Measurements from ENCODE around the gene GRIK4. TPM values are rescaled to one million over a fixed set of nuclear protein-coding genes. Genes with fewer than 3 reads are reported as not detected.

GRIK4 gene
- total and polyA plus RNA-seq, 8 donors: 0.02 TPM; not detected in 7

DNA sequence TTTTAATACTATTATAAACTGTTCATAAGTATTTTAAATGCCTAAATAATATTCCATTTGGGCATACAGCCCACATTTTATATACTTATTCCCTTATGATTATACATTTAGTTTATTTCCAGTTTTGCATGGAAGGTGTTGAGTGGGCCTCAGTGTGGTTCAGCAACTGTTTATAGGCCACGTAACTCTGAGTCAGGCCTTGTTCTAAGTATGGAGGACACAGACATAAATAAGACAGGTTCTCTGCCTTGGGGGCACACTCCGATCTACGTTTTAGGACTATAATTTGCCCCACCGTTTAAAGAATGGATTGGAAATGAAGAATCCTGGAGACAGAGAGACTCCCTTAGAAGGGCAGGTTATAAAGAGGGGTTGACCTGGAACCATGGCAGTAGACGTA, 300.2 kb downstream of the GRIK4 start:
- DNase-seq (no peak), ATAC-seq (no peak), FAIRE-seq (no peak)
- TF ChIP-seq, protein P1, sequence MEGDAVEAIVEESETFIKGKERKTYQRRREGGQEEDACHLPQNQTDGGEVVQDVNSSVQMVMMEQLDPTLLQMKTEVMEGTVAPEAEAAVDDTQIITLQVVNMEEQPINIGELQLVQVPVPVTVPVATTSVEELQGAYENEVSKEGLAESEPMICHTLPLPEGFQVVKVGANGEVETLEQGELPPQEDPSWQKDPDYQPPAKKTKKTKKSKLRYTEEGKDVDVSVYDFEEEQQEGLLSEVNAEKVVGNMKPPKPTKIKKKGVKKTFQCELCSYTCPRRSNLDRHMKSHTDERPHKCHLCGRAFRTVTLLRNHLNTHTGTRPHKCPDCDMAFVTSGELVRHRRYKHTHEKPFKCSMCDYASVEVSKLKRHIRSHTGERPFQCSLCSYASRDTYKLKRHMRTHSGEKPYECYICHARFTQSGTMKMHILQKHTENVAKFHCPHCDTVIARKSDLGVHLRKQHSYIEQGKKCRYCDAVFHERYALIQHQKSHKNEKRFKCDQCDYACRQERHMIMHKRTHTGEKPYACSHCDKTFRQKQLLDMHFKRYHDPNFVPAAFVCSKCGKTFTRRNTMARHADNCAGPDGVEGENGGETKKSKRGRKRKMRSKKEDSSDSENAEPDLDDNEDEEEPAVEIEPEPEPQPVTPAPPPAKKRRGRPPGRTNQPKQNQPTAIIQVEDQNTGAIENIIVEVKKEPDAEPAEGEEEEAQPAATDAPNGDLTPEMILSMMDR (IDR thresholded peaks at IDR 0.05): no peak
- H3K4me1 ChIP-seq: no peaks in the 10 kb centered on the region
- H3K9me3 ChIP-seq: no peaks in the 10 kb centered on the region
- intact Hi-C loops (cut with DNase I): no loop called here
- H3K27ac ChIP-seq: no peak overlapping the region
- H3K27me3 ChIP-seq: peaks cover 0 to 3% (median 0%) of the 10 kb centered on the region in 4 donors
- no peak overlapping the region for H3K4me3 ChIP-seq
- H3K36me3 ChIP-seq: no peaks in the 10 kb centered on the region
- WGBS, 2 donors: 77 to 85% methylated on average over 5 of the region's 5 CpGs

DNA sequence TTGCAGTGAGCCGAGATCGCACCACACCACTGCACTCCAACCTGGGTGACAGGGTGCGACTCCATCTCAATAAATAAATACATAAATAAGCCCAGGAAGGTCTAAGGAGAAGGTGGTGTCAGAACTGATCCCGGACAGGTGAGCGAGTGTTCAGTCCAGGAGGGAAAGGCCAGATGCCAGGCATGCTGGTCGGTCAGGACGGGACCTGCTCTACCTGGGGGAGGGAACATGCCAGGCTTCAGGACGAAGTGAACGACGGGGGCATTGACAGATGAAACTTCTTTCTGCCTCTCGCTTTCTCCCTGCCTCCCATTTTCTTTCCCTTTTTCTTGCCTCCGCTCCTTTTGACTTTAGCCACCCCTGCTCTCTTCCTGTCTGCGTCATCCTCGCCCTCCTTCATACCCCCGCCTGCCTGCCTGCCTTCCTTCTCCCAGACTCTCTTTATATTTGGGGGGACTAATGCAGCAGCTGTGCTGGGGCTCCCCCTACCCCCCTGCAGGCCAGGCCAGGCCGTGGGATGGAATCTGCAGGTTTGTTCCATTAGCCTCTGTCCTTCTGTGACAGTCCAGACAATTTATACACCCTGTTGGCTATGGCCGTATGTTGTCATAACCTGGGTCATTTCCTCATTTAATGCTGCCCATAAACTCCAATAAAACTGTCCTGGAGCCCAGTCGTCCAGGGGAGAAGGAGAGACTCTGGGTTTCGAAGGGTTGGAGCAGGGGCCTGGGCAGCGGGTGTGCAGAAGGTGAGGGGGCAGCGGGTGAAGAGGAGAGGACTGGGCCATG, 303.2 kb downstream of the GRIK4 start:
- 71 to 78% methylated on average over 21 of the region's 21 CpGs for WGBS, 2 donors
- TF ChIP-seq, protein P1 (IDR thresholded peaks at IDR 0.05): no peak
- H3K4me1 ChIP-seq: no peaks in the 10 kb centered on the region
- no peaks in the 10 kb centered on the region for H3K36me3 ChIP-seq
- DNase-seq (no peak), FAIRE-seq (no peak), ATAC-seq (no peak)
- no peak overlapping the region for H3K4me3 ChIP-seq
- H3K27me3 ChIP-seq: peaks cover 0 to 3% (median 0%) of the 10 kb centered on the region in 4 donors
- no peak overlapping the region for H3K27ac ChIP-seq
- intact Hi-C loops (cut with DNase I): no loop called here
- no peaks in the 10 kb centered on the region for H3K9me3 ChIP-seq

DNA sequence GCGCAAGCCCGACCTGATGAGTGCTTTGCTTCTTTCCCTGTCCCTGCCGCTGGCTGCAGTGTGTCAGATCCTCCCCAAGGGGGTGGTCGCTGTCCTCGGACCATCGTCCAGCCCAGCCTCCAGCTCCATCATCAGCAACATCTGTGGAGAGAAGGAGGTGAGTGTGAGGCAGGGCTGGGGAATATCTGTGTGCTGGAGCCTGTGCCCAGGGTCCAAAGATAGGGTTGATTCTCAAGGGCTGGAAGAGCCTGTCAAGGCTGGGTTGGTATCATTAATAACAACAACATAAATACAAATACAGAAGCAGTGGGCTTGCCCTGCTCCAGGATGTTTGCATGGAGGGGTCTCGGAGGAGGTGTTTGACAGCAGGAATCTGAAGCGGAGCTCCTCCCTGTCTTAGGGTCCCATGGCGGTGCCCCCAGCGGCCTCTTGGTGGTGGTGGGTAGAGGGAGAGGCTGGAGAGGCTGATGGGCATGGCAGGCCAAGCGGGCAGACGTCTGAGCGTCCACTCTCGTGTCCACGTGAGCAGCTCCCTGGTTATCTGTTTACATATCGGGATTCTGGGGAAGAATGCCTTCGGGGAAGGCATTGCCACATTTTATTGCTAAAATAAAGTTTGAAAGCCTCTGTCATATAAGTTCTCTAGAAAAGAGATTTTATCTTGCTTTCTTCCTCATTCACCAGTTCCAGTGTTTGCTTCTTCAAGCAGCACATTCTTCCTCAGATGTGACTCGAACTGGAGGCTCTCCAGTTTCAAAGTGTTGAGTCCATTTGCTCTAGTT, 304.0 kb downstream of the GRIK4 start:
- ATAC-seq (no peak), DNase-seq (no peak), FAIRE-seq (no peak)
- H3K9me3 ChIP-seq: no peaks in the 10 kb centered on the region
- peaks cover 0 to 3% (median 0%) of the 10 kb centered on the region in 4 donors for H3K27me3 ChIP-seq
- intact Hi-C loops (cut with DNase I): no loop called here
- WGBS, 2 donors: 65 to 74% methylated on average over 18 of the region's 18 CpGs
- H3K36me3 ChIP-seq: no peaks in the 10 kb centered on the region
- H3K4me3 ChIP-seq: no peak overlapping the region
- no peaks in the 10 kb centered on the region for H3K4me1 ChIP-seq
- H3K27ac ChIP-seq: no peak overlapping the region
- TF ChIP-seq, protein P1 (IDR thresholded peaks at IDR 0.05): no peak

DNA sequence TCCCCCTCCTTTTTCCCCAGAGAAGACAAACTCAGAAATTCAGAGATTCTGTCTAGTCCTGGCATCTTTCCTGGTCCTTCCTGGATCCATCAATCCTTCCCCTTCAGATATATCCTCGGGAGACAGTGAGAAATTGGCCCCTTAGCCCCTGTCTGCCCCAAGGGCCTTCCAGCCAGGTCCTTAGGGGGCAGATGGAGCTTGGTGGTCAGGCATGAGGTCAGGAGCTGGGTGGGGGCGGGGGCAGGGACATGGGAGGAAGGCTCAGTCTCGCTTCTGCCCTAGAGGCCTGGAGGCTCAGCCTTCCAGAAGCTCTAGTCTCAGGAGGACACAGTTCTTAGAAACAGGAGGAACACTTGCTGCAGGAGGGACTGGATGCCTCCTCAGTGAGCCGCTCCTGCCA, 304.6 kb downstream of the GRIK4 start:
- WGBS, 2 donors: 69 to 74% methylated on average over 4 of the region's 4 CpGs
- TF ChIP-seq, protein P1 (IDR thresholded peaks at IDR 0.05): no peak
- H3K36me3 ChIP-seq: no peaks in the 10 kb centered on the region
- H3K4me3 ChIP-seq: no peak overlapping the region
- FAIRE-seq: no peak
- intact Hi-C loops (cut with DNase I): no loop called here
- DNase-seq: no peak
- H3K9me3 ChIP-seq: no peaks in the 10 kb centered on the region
- peak in 1 of 4 donors; percentile 29 for ATAC-seq
- H3K27me3 ChIP-seq: peaks cover 0 to 3% (median 0%) of the 10 kb centered on the region in 4 donors
- no peak overlapping the region for H3K27ac ChIP-seq
- H3K4me1 ChIP-seq: no peaks in the 10 kb centered on the region

All from pancreas (tissue), 10 donors.